HEK293T (cell line): Measurements from ENCODE around the gene MAD2L2.

Source experiments
- ARNT ChIP-seq: fragments of 450-650 bp; IDR thresholded peaks from 2 replicates; pipeline ENCODE4 v1.6.1; 2017; ENCODE audit warnings: mild to moderate bottlenecking
- BHLHE40 ChIP-seq: fragments of 450-650 bp; IDR thresholded peaks from 2 replicates; pipeline ENCODE4 v1.6.1; 2016; ENCODE audit warnings: mild to moderate bottlenecking, moderate library complexity, borderline replicate concordance
- CTBP1 ChIP-seq: fragments of 450-650 bp; IDR thresholded peaks from 2 replicates; pipeline ENCODE4 v1.6.1; 2016; ENCODE audit warnings: borderline replicate concordance
- ELF4 ChIP-seq: fragments of 450-650 bp; IDR thresholded peaks from 2 replicates; pipeline ENCODE4 v1.6.1; 2017; ENCODE audit warnings: antibody characterized with exemption
- FOXK2 ChIP-seq: fragments of 450-650 bp; IDR thresholded peaks from 2 replicates; pipeline ENCODE4 v1.6.1; 2016; ENCODE audit warnings: mild to moderate bottlenecking
- FOXM1 ChIP-seq: fragments of 450-650 bp; IDR thresholded peaks from 2 replicates; pipeline ENCODE4 v1.6.1; 2017; ENCODE audit warnings: mild to moderate bottlenecking, borderline replicate concordance
- HDGF ChIP-seq: fragments of 450-650 bp; IDR thresholded peaks from 2 replicates; pipeline ENCODE4 v1.6.1; 2017; ENCODE audit warnings: antibody characterized with exemption, borderline replicate concordance
- L3MBTL2 ChIP-seq: fragments of 450-650 bp; conservative IDR thresholded peaks from 2 replicates; pipeline ENCODE4 v1.6.1; 2016; ENCODE audit warnings: mild to moderate bottlenecking
- NFRKB ChIP-seq: fragments of 450-650 bp; IDR thresholded peaks from 2 replicates; pipeline ENCODE4 v1.6.1; 2016; ENCODE audit warnings: mild to moderate bottlenecking, moderate library complexity
- SP1 ChIP-seq: fragments of 450-650 bp; IDR thresholded peaks from 2 replicates; pipeline ENCODE4 v1.6.1; 2017
- SUZ12 ChIP-seq: fragments of 450-650 bp; IDR thresholded peaks from 2 replicates; pipeline ENCODE4 v1.6.1; 2016; ENCODE audit warnings: mild to moderate bottlenecking
- TARDBP ChIP-seq: fragments of 450-650 bp; IDR thresholded peaks from 2 replicates; pipeline ENCODE4 v1.6.1; 2016
- TF ChIP-seq, protein P1 (sequence below): fragments of 450-650 bp; IDR thresholded peaks from 2 replicates; pipeline ENCODE4 v1.6.1; 2016

DNA sequence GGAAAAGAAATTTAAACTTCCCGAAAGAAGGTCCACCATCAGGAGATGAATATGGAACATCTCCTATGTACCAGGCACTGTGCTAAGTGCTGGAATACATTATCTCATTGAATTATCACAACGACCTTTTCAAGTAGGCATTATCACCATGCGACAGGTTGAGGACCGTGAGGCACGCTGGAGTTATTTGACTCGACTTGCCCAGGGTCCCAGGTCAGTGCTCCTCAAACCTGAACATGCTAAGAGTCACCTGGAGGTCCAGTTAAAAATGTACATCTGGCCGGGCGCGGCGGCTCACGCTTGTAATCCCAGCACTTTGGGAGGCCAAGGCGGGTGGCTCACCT is 39.1 kb upstream of the MAD2L2 start:
- no peak for TF ChIP-seq ARNT
- TF ChIP-seq ELF4, result no peak
- TF ChIP-seq BHLHE40, result no peak
- TF ChIP-seq FOXM1, result no peak
- TF ChIP-seq SUZ12, result no peak
- no peak for TF ChIP-seq HDGF
- no peak for TF ChIP-seq FOXK2
- TF ChIP-seq CTBP1, result no peak
- TF ChIP-seq NFRKB, result no peak
- TF ChIP-seq, protein P1, sequence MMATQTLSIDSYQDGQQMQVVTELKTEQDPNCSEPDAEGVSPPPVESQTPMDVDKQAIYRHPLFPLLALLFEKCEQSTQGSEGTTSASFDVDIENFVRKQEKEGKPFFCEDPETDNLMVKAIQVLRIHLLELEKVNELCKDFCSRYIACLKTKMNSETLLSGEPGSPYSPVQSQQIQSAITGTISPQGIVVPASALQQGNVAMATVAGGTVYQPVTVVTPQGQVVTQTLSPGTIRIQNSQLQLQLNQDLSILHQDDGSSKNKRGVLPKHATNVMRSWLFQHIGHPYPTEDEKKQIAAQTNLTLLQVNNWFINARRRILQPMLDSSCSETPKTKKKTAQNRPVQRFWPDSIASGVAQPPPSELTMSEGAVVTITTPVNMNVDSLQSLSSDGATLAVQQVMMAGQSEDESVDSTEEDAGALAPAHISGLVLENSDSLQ, result no peak
- TF ChIP-seq L3MBTL2, result no peak
- no peak for TF ChIP-seq SP1
- TF ChIP-seq TARDBP, result no peak
